HG03439 (cell line): ENCODE data around the gene DMD.
"Not testable (repeated sequence)": the region's sequence is repeated elsewhere in the genome, so short reads cannot be mapped to it uniquely, and the experiment has no call there.

ENCODE experiments used
- ATAC-seq: cut with Tn5 transposase; IDR thresholded peaks from one replicate; pipeline ENCODE4 v1.9.1; 2021; ENCODE audit warnings: mild to moderate bottlenecking, moderate library complexity; ENCODE audit not compliant: unreplicated experiment

Gene DMD

DNA sequence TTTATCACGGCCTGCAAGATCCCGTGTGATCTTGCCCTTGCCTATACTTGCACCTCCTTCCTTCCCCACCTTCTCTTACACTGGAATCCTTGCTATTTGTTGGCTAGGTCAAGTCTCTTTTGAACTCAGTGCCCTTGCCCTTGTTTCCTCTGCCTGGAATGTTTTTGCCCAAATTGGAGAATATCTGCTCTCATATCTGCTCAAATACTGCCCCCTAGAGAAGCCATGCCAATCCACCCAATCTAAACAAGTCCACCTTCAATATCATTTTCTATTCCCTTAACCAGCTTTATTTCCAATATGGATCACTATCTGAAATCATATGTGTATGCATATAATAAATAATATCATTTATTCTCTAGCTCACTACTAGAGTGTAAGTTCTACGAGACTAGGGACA, 1095.3 kb downstream of the DMD start:
- ATAC-seq = no peak

DNA sequence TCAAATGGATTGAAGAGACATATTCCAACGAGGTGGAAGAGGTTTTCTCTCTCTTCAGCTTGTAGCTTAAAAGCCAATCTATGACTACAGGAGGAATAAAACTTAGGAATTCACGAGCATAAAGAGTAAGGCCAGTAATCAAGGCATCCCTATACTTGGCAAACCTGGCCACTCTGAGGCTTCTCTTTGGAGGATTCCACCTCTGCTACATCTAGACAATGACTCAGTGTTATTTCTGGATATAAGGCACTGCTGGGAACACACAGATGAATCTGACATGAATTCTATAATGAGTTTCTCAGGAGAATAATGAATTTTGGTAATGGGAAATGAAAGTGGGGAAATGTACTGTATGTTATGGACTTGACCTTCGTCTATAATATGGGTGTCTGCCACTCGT, 1123.7 kb downstream of the DMD start:
- no peak for ATAC-seq

DNA sequence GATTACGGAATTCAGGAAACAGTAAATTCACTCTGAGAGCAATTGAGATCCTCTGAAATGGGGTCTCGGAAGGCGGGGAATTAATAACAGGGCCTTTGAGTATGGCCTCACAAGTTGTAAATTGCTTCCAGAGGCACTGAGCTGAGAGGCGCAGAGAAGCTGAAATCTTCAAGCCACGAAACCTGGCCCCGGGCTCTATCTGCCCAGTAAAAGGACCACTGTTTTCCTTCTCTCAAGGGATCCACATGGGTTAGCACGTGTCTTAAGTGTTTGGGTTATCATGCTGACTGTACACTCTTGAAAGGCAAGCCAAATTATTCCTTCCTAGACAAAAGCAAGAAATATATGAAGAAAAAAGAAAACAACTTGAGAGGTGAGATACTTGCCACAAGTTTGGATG, 1126.6 kb downstream of the DMD start:
- no peak for ATAC-seq

DNA sequence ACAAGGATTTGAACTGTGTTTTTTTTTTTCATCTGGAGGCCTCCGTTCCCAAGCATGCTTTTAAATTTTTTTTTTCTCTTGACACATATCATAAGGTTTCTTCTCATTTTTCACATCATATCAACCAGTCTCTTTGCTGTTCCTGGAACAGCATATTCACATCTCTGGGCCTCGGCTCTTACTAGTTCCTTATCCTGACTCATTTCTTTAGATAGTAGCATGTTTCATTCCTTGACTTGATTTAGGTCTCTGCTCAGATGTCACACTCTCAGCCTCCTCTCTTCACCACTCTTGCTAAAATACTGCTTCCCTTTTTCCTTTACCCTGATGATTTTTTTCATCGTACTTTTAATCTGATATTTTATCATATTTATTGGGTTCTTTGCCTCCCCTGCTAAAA, 1163.1 kb downstream of the DMD start:
- ATAC-seq = no peak

DNA sequence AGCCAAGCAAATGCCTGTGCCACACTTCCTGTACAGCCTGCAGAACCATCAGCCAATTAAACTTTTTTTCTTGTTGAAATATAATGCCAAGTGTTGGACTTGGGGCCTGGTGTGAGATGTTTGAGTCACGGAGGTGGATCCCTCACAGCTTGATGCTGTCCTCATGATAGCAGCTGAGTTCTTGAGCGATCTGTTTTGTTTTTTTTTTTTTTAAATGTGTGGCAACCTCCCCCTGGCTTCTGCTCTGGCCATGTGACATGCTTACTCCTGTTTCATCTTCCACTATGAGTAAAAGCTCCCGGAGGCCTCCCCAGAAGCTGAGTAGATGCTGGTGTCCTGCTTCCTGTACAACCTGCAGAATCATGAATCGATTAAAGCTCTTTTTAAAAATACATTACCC, 1166.2 kb downstream of the DMD start:
- no peak for ATAC-seq

DNA sequence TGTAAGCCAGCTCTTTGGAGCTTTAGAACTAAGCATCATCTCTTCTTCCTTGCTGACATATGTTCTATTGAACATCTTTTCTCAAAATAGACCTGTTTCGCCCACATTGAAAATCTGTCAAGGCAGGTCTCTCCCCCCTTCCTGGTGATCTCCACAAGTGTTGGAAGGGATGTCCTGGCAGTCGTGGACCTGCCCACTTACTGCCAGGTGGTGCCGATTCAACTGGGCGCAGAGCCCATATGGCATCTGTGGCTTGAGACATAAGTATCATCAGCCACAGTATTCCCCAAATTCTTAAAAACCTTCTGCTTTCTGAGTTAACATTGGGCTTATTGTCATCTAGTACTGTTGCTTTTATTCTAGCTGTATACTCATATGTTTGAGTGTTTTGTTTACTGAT, 1170.2 kb downstream of the DMD start:
- ATAC-seq = no peak

DNA sequence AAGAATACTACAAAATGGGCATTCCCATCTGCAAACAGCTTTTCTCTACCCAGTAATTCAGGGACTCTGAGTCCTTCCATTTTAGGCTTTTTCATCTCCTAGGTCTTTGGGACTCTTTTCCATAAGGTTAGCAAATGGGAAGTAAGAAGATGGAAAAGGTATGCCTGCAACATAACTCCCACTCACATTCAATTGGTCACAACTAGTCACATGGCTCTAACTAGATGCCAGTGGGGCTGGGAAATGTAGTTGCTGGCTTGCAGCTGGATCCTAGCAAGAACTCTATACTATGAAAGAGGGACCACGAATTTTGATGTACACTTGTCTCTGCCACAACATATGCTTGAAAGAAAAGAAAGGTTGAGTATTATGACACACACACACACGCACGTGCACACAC, 1184.6 kb downstream of the DMD start:
- ATAC-seq = no peak

DNA sequence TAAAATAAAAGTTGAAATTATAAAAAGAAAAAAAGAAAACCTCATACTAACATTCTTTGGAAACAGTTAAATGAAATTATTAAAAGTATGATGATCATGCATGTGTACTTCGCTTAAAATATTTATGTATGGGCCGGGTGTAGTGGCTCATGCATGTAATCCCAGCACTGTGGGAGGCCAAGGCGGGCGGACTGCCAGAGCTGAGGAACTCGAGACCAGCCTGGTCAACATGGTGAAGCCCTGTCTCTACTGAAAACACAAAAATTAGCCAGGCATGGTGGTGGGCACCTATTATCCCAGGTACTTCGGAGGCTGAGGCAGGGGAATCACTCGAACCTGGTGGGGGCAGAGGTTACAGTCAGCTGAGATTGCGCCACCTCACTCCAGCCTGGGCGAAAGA, 1187.3 kb downstream of the DMD start:
- no peak for ATAC-seq

DNA sequence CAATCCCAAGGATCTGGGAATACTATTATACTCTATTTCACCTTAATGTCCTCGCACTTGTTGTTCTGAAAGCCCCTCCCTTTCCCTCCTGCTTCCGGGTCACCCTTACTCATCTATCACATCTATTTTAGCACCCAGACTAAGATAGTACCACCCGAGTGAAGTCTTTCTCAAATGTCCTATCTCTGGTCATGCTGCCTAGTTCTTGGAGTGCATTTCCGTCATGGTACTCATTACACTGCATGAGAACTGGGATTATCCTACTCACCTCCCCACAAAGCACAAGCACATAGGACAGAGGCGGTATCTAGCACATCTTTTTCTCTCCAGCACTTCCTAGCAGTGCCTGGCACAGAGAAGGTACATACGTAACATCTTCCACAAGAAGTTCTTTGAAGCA, 1195.2 kb downstream of the DMD start:
- no peak for ATAC-seq

DNA sequence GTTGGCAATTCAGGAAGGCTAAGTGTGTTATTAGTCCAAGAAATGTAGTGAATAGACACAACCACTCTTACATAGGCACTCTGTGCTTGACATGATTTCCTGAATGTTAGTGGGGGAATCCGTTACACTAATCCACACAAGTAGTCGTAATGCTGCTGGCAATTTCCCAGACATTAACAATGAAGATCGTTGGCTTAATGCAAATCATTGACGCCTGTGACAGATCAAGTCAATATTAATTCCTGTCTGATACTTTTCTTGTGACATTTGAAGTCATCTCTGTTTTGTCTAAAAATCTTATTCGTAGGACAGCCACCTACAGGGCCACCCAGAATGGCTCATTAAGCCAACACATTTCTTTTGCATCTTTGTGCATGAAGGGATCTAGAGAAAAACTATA, 1200.4 kb downstream of the DMD start:
- no peak for ATAC-seq

DNA sequence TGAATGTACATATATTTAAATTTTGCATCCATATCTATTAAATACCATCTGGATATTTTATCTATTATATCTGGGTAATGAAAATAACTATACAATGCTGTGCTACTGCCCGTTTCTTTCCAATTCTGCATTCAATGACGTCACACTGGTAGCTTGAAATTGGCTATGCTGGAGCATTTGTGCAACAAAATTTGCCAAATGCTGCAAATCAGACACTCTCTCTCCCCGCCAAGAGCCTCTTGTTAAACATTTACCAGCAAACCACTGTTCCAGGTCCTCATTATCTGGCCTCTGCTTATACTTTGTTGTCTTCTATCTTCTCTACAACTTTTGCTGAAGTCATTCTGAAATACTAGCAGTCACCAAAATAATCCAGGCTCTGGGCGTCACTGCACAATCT, 1201.1 kb downstream of the DMD start:
- ATAC-seq = no peak

DNA sequence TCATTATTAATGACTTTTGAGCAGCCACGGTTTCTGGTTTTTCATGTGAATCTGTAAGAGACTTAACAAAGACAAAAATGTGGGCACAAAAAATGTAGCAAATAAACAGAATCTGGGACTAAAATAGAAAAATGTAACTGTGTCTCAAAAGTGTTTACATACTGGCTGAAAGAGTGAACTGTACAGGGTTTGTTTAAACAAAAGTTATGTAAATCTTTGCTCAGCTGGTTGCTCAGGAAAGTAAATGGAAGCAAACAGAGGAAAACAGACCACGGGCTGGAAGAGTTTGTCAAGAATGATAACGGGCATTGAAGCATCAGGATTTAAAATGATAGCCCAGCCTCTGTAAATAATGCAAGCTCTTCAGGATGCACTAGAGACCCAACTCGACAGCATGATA, 1217.7 kb downstream of the DMD start:
- ATAC-seq = no peak

DNA sequence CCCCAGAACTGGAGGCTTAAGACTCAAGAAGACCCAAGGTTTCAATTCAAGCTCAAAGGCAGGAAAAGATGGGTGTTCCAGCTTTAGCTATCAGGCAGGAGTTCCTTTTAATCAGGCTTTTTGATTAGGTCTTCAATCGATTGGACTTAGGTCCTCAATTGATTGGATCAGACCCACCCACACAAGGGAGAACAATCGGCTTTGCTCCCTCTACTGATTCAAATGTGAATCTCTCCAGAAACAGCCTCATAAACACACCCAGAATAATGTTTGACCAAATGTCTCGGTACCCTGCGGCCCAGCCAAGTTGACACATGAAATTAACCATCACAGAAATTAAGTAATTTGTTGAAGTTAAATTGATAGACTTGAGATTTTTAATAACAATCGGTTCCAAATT, 1222.4 kb downstream of the DMD start:
- ATAC-seq = no peak

DNA sequence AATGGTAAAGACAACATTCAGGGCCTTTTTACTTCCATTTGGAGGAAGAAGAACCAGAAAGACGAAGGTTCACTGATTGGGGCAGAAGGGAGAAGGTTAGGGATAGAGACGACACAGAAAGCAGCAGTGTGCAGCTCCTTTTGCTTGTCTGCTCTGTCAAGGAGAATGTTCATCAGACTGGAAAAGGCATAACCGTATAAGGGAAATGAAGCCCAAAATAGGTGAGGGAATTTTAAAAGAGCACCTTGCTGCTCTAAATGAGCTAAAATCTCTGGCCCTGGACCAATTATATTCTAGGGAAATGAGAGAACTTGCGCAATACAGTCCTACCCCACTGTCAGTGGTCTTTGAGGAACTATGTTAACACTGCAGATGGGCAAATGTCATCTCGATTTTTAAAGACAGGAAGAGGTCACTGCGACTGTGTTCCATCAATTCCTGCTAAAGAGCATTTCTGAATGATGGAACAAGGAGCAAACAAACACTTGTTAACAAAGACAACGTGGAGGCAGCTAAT, 1229.7 kb downstream of the DMD start:
- no peak for ATAC-seq

DNA sequence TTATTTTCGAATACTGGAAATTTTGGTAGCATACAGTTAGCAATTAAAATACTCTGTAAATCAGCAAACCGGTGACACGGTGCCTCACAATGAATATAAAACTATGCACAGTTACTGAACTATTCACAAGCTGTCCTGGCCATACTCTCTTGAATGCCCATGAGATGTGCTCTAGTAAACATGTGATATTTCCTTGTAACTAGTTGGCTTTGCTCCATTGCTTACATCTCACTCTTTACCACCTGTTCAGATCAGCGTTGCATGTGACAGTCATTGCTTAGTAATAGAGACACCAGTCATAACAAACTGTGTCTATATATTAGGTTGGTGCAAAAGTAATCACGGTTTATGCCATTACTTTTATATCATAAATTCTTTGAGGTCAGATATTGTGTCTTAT, 1241.6 kb downstream of the DMD start:
- ATAC-seq = no peak

DNA sequence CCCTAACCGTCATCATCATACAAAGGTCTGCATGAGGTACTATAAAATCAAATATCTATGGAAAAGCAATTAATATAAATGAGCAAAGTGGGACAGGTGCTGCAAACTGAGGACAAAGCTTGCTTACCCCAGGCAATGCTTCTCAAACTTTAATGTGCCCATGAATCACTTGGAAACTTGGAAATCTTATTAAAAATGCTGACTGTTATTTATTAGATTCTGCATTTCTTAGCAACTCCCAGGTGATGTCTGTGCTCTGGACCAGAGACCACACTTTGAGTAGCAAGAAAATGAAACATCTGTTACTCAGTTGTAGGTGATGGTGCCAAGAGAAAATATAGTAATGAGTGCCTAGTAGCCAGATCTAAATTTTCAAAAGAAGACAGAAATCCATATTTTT, 1249.1 kb downstream of the DMD start:
- ATAC-seq = no peak

DNA sequence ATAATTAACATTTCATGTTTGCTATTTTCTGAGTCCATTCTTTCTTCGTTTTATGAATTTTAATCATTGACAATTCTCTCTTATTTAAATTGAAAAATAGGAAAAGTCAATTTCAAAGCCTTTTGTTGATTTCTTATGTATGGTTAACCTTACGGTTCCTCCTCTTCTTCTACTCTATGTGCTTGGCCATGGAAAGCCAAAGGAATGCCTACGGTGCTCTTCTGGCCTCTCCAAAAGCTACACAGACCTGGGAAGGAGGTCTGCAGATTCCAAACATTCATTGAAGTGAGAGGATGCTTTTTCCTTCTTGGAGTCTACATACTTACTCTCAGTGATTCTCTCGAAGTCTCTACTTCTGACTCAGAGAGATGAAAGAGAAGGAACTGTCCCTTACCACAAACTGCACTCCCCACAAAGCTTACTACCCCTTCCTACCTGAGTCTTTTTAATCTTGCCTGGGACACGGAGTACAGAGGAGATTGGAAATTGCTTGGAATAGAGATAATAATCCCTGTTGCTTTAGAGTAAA, 1276.4 kb downstream of the DMD start:
- ATAC-seq = no peak

DNA sequence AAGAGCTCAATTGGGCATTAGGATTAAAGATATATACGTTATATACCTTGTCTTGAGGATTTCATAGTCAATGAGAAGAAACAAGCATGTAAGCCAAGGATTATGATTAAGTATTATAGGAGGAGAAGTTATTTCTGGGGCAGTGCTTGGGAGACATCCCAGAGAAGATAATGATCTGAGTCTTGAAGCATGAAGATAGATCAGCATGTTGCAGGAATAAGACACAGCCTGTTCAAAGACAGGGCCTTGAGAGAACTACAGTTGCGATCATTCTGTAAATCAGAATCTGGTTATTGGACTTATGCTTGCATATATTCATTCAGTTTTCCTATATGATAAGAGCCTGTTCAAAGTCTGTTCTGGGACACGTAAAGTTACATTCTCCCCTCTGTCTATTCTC, 1277.3 kb downstream of the DMD start:
- no peak for ATAC-seq

DNA sequence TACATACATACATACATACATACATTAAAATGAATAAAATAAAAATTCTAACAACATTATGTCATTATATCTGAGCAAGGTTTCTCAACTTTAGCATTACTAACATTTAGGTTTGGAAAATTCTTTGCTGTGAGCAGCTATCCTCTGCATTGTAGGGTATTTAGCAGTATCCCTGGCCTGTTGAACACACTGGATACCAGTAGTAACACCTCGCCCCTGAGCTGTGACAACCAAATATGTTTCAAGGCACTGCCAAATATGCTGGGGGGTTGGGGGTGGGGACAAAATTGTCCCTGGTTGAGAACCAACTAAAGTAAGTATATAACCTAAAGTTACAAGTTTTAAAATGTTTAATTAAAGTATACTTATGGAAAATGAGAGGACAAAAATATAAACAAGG, 1278.6 kb downstream of the DMD start:
- ATAC-seq = no peak

DNA sequence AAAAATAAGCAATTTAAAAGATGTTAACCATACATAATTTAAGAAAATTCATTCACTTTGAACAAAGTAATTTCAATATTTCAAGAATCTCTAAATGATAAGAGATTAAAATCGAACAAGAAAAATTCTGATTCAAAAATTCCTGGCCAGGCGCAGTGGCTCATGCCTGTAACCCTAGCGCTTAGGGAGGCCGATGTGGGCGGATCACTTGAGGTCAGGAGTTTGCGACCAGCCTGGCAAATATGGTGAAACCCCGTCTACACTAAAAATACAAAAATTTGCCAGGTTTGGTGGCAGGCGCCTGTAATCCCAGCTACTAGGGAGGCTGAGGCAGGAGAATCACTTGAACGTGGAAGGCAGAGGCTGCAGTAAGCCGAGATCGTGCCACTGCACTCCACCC, 1279.0 kb downstream of the DMD start:
- ATAC-seq = not testable (repeated sequence)

DNA sequence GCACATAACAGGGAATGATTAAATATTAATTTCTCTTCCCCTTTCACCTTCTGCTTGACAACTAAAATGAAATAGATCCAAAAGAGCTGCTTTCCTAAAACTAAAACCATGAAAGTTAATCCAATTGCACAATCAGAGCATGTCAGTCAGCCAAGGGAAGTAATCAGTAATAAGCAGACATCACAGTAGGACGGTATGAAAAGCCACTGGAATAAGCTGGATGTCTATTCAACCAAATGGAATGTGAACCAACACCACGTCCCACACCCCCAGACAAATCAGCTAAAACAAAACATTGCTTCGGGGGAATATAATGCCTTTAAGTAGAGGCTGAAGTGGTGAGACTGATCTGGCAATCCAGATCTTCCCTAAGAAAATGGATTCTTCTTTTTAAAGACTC, 1280.1 kb downstream of the DMD start:
- ATAC-seq = no peak

DNA sequence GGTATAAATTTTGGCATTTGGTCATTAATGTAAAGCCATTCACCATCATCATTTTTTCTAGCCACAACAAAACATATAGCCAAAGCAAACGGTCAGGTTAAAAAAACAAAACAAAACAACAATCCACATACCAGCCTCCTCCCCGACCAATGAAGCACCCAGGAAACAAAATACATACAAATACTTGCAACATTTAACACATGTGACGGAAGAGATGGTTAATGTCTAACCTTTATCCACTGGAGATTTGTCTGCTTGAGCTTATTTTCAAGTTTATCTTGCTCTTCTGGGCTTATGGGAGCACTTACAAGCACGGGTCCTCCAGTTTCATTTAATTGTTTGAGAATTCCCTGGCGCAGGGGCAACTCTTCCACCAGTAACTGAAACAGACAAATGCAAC, 1282.0 kb downstream of the DMD start:
- no peak for ATAC-seq

DNA sequence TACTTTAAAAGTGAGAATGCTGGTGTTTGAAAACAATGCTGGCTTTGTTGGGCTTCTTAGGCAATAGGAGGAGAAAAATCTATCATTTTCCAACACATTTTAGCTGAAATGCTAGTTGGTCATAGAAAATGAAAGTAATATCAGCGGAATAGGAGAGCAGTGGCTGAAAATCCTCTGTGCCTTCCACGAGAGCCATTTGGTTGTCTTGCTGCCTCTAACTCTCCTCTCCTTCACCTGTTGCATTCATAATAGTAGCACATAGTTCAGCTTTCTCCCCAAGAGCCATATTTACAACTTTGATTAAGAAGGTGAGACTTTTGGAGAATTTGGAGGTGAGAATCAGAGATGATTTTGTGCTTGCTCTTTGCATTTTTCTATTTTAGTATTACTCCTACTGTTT, 1290.1 kb downstream of the DMD start:
- ATAC-seq = no peak
